ENCODE data around the gene MYO5A.

The MYO5A gene

GRCh38 chr15:52506549-52506948 lies 22.1 kb downstream of the MYO5A start:
- H3K36me3 ChIP-seq, result no peaks in the 10 kb centered on the region
- H3K27ac ChIP-seq, result no peak overlapping the region
- no peak overlapping the region for H3K9ac ChIP-seq
- peaks cover 14% of the 10 kb centered on the region for H3K4me1 ChIP-seq
- no peaks in the 10 kb centered on the region for H3K9me3 ChIP-seq
- H3K4me2 ChIP-seq, result no peak overlapping the region
- H3K27me3 ChIP-seq, result no peaks in the 10 kb centered on the region
- H4K20me1 ChIP-seq, result peaks cover 58% of the 10 kb centered on the region
- no peak for TF ChIP-seq Cebpa-rat (IDR thresholded peaks at IDR 0.05)
- H3K4me3 ChIP-seq, result no peak overlapping the region

GRCh38 chr15:52505151-52505550 lies 23.5 kb downstream of the MYO5A start:
- peaks cover 5% of the 10 kb centered on the region; the same call in 1 of the 2 replicates for H3K36me3 ChIP-seq
- no peak overlapping the region for H3K4me2 ChIP-seq
- H3K27me3 ChIP-seq, result no peaks in the 10 kb centered on the region
- no peak overlapping the region for H3K4me3 ChIP-seq
- no peak overlapping the region for H3K9ac ChIP-seq
- H3K4me1 ChIP-seq, result peaks cover 14% of the 10 kb centered on the region
- TF ChIP-seq Cebpa-rat (IDR thresholded peaks at IDR 0.05), result no peak
- H3K27ac ChIP-seq, result no peak overlapping the region
- H3K9me3 ChIP-seq, result no peaks in the 10 kb centered on the region
- H4K20me1 ChIP-seq, result peaks cover 46% of the 10 kb centered on the region

DNA sequence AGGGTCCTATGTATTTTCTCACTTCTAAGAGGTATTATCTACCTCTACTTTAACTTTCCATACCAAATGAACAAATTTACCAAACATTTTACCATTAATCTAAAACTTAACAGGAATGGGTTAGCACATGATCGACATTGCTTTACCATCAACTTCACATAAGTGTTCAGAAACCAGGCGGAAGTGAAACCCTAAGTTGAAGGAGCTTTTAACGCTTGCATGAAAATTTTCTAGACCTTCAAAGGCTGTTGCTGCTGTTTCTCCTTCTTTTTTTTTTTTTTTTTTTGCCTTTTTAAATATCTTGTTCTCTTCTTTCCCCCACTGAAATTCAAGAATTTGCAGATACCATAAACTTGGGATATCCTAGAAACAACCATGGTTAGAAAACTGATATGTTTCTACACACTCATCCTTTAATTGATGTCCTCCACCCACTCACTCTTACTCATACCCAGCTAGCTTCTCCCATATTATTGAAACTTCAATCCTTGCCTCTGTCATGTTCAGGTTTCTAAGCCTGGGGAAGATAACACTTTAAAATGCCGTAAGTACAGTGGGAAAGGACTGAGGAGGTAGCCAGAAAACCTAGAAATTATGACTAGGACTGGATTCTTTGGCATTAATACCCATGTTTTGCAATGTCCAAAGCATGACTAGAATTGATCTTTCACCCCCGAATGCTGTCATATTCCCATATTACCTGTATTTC lies 24.7 kb downstream of the MYO5A start:
- H3K4me2 ChIP-seq, result peak overlapping the region; percentile 44

GRCh38 chr15:52502608-52503007 lies 26.1 kb downstream of the MYO5A start:
- Histone ChIP-seq H3K27me3 (no peaks in the 10 kb centered on the region), H3K27ac (no peak overlapping the region), H3K9ac (no peak overlapping the region), H3K4me3 (no peak overlapping the region), H3K9me3 (no peaks in the 10 kb centered on the region), H3K36me3 (peaks cover 5% of the 10 kb centered on the region; the same call in 1 of the 2 replicates), H4K20me1 (peaks cover 23% of the 10 kb centered on the region; the same call in 1 of the 2 replicates), H3K4me2 (no peak overlapping the region), H3K4me1 (peaks cover 14% of the 10 kb centered on the region)
- no peak for TF ChIP-seq Cebpa-rat (IDR thresholded peaks at IDR 0.05)

More for the DNA sequence above, 24.7 kb downstream of the MYO5A start:
- H3K9ac ChIP-seq, result no peak overlapping the region
- H3K27me3 ChIP-seq, result no peaks in the 10 kb centered on the region
- no peak for TF ChIP-seq Cebpa-rat (IDR thresholded peaks at IDR 0.05)
- H3K4me1 ChIP-seq, result peaks cover 14% of the 10 kb centered on the region
- no peaks in the 10 kb centered on the region for H3K9me3 ChIP-seq
- no peak overlapping the region for H3K4me3 ChIP-seq
- peaks cover 5% of the 10 kb centered on the region; the same call in 1 of the 2 replicates for H3K36me3 ChIP-seq
- peaks cover 34% of the 10 kb centered on the region; the same call in 1 of the 2 replicates for H4K20me1 ChIP-seq
- H3K27ac ChIP-seq, result no peak overlapping the region

DNA sequence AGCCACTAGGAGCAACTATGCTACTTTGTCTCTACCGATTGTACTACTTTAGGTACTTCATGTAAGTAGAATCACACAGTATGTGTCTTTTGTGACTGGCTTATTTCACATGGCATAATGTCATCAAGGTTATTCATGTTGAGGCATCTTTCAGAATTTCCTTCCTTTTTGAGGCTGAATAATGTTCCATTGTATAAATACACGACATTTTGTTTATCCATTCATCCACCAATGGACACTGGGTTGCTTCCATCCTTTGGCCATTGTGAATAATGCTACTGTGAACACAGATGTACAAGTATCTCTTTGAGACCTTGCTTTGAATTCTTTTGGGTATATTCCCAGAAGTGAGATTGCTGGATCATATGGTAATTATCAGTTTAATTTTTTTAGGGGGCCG lies 29.2 kb downstream of the MYO5A start:
- Histone ChIP-seq H4K20me1 (no peaks in the 10 kb centered on the region; the same call in 1 of the 2 replicates), H3K27me3 (no peaks in the 10 kb centered on the region), H3K4me2 (no peak overlapping the region), H3K4me1 (peaks cover 12% of the 10 kb centered on the region), H3K9ac (no peak overlapping the region), H3K4me3 (no peak overlapping the region), H3K9me3 (no peaks in the 10 kb centered on the region), H3K27ac (no peak overlapping the region), H3K36me3 (peaks cover 5% of the 10 kb centered on the region; the same call in 1 of the 2 replicates)
- no peak for TF ChIP-seq Cebpa-rat (IDR thresholded peaks at IDR 0.05)

GRCh38 chr15:52498706-52499105 lies 30.0 kb downstream of the MYO5A start:
- Histone ChIP-seq H3K27ac (no peak overlapping the region), H3K9ac (no peak overlapping the region), H3K4me2 (no peak overlapping the region), H3K4me3 (no peak overlapping the region), H4K20me1 (no peaks in the 10 kb centered on the region; the same call in 1 of the 2 replicates), H3K27me3 (no peaks in the 10 kb centered on the region), H3K36me3 (peaks cover 5% of the 10 kb centered on the region; the same call in 1 of the 2 replicates), H3K4me1 (peaks cover 4% of the 10 kb centered on the region), H3K9me3 (no peaks in the 10 kb centered on the region)
- no peak for TF ChIP-seq Cebpa-rat (IDR thresholded peaks at IDR 0.05)

- Histone ChIP-seq H3K27ac (no peak overlapping the region), H3K4me1 (no peaks in the 10 kb centered on the region), H3K4me3 (no peak overlapping the region), H3K9ac (no peak overlapping the region), H3K4me2 (no peak overlapping the region), H3K27me3 (no peaks in the 10 kb centered on the region), H3K9me3 (no peaks in the 10 kb centered on the region), H3K36me3 (peaks cover 5% of the 10 kb centered on the region; the same call in 1 of the 2 replicates), H4K20me1 (peaks cover 16% of the 10 kb centered on the region; the same call in 1 of the 2 replicates)
- no peak for TF ChIP-seq Cebpa-rat (IDR thresholded peaks at IDR 0.05)
These were observed 31.8 kb downstream of the MYO5A start for GRCh38 chr15:52496776-52497470.

- Histone ChIP-seq H4K20me1 (peaks cover 18% of the 10 kb centered on the region; the same call in 1 of the 2 replicates), H3K4me1 (no peaks in the 10 kb centered on the region), H3K27me3 (no peaks in the 10 kb centered on the region), H3K4me2 (no peak overlapping the region), H3K4me3 (no peak overlapping the region), H3K36me3 (peaks cover 3% of the 10 kb centered on the region; the same call in 1 of the 2 replicates), H3K9ac (no peak overlapping the region), H3K9me3 (no peaks in the 10 kb centered on the region), H3K27ac (no peak overlapping the region)
- no peak for TF ChIP-seq Cebpa-rat (IDR thresholded peaks at IDR 0.05)
These were observed 32.5 kb downstream of the MYO5A start for GRCh38 chr15:52496175-52496574.

DNA sequence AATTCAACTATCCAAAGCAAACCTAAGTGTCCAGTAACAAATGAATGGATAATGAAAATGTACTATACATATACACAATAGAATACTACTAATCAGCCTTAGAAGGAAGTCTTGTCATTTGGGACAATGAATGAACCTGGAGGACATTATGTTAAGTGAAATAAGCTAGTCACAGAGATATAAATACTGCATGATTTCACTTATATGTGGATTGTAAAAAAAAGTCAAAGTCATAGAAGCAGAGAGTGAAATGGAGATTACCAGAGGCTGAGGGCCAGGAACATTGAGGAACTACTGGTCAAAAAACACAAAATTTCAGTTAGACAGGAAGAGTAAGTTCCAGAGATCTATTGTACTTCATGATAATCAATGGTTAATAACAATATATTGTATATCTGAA lies 33.6 kb downstream of the MYO5A start:
- Histone ChIP-seq H3K9ac (no peak overlapping the region), H3K9me3 (no peaks in the 10 kb centered on the region), H3K36me3 (no peaks in the 10 kb centered on the region), H3K27ac (no peak overlapping the region), H3K27me3 (no peaks in the 10 kb centered on the region), H3K4me2 (no peak overlapping the region), H3K4me1 (no peaks in the 10 kb centered on the region), H3K4me3 (no peak overlapping the region), H4K20me1 (peaks cover 18% of the 10 kb centered on the region; the same call in 1 of the 2 replicates)
- TF ChIP-seq Cebpa-rat (IDR thresholded peaks at IDR 0.05), result no peak

GRCh38 chr15:52493968-52494367 lies 34.7 kb downstream of the MYO5A start:
- Histone ChIP-seq H3K27ac (no peak overlapping the region), H3K4me3 (no peak overlapping the region), H3K27me3 (no peaks in the 10 kb centered on the region), H3K9me3 (no peaks in the 10 kb centered on the region), H3K9ac (no peak overlapping the region), H3K4me2 (no peak overlapping the region), H3K36me3 (no peaks in the 10 kb centered on the region), H4K20me1 (peaks cover 22% of the 10 kb centered on the region; the same call in 1 of the 2 replicates), H3K4me1 (peaks cover 8% of the 10 kb centered on the region)
- no peak for TF ChIP-seq Cebpa-rat (IDR thresholded peaks at IDR 0.05)

Measured in BLaER1 (cell line).